ENCODE results near the gene MAN2B2.

DNA sequence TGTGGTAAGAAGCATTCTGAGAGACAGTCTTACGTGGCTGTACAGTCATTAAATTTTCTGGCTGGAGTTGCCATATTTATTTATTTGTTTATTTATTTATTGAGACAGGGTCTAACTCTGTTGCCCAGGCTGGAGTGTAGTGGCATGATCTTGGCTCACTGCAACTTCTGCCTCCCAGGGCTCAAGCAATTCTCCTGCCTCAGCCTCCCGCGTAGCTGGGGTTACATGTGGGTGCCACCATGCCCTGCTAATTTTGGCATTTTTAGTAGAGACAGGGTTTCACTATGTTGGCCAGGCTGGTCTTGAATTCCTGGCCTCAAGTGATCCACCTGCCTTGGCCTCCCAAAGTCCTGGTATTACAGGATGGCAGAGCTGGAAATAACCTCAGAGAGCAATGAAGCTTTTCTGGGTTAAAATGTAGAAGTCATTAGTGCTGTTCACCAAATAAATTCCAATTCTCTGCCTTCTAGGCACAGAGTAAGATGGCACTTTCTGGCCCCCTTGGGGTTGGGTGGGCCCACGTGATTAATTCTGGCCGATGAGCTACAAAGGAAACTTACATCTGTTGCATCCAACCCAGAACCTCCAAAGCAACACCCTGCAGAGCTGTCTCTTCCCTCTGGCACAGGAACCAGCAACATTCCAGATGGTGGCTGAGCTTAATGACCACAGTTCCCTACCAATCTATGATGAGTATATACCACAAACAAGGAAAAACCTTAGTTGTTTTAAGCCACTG is 70.0 kb downstream of the MAN2B2 start:
- no peak for TF ChIP-seq POLR2A (IDR thresholded peaks at IDR 0.05)
- no peak for TF ChIP-seq POLR2AphosphoS5 (IDR thresholded peaks at IDR 0.05)
- TF ChIP-seq CTCF (IDR thresholded peaks at IDR 0.05), result no peak
- no peak for TF ChIP-seq EP300 (IDR thresholded peaks at IDR 0.05; ENCODE audit: low read depth)

Data from transverse colon (tissue), 4 donors.